NCI-H1048 (cell line): ENCODE measurements around the gene PSMB3.
A peak's percentile ranks its signal among the peaks of the same experiment; 100 is the strongest.

Source experiments
- DNase-seq: peaks from one replicate; lab custom pipeline; 2025; lab: John Stamatoyannopoulos, UW

Gene PSMB3

GRCh38 chr17:38733982-38734973, 18.3 kb upstream of the PSMB3 start:
- no peak for DNase-seq

- DNase-seq, result no peak
Measured at GRCh38 chr17:38735161-38735997, 17.2 kb upstream of the PSMB3 start.

GRCh38 chr17:38738007-38738662, 14.4 kb upstream of the PSMB3 start:
- no peak for DNase-seq

GRCh38 chr17:38738686-38739085, 13.9 kb upstream of the PSMB3 start:
- no peak for DNase-seq

- no peak for DNase-seq
Measured at GRCh38 chr17:38739305-38739704, 13.2 kb upstream of the PSMB3 start.

- no peak for DNase-seq
Measured at GRCh38 chr17:38740044-38740443, 12.5 kb upstream of the PSMB3 start.

- DNase-seq, result no peak
Measured at GRCh38 chr17:38740806-38741205, 11.7 kb upstream of the PSMB3 start.

GRCh38 chr17:38741461-38741860, 11.1 kb upstream of the PSMB3 start:
- DNase-seq, result no peak

GRCh38 chr17:38741921-38742410, 10.6 kb upstream of the PSMB3 start:
- no peak for DNase-seq

- no peak for DNase-seq
Measured at GRCh38 chr17:38742411-38743308, 9.9 kb upstream of the PSMB3 start.

GRCh38 chr17:38743556-38744171, 8.9 kb upstream of the PSMB3 start:
- DNase-seq, result no peak

GRCh38 chr17:38745545-38745944, 7.0 kb upstream of the PSMB3 start:
- DNase-seq, result no peak

GRCh38 chr17:38746004-38746848, 6.3 kb upstream of the PSMB3 start:
- DNase-seq, result no peak

GRCh38 chr17:38746849-38747462, 5.6 kb upstream of the PSMB3 start:
- no peak for DNase-seq

- DNase-seq, result no peak
Measured at GRCh38 chr17:38747463-38748148, 4.9 kb upstream of the PSMB3 start.

GRCh38 chr17:38748149-38748891, 4.2 kb upstream of the PSMB3 start, which contains the start of gene PCGF2:
Gene PCGF2, minus strand, starts transcription at chr17:38748336. Its CDS starts 7,934 bp downstream, at chr17:38740402.
- peak; percentile 88 for DNase-seq

GRCh38 chr17:38748892-38749222, 3.7 kb upstream of the PSMB3 start:
- DNase-seq, result no peak
